GM19468 (cell line): Measurements from ENCODE around the gene CDC42BPG.

Experiments
- ATAC-seq: cut with Tn5 transposase; IDR thresholded peaks from one replicate; pipeline ENCODE4 v1.9.1; 2021; ENCODE audit warnings: mild to moderate bottlenecking, moderate library complexity, moderate number of reproducible peaks; ENCODE audit not compliant: unreplicated experiment; ENCODE audit errors: extremely low read depth

The CDC42BPG gene, protein sequence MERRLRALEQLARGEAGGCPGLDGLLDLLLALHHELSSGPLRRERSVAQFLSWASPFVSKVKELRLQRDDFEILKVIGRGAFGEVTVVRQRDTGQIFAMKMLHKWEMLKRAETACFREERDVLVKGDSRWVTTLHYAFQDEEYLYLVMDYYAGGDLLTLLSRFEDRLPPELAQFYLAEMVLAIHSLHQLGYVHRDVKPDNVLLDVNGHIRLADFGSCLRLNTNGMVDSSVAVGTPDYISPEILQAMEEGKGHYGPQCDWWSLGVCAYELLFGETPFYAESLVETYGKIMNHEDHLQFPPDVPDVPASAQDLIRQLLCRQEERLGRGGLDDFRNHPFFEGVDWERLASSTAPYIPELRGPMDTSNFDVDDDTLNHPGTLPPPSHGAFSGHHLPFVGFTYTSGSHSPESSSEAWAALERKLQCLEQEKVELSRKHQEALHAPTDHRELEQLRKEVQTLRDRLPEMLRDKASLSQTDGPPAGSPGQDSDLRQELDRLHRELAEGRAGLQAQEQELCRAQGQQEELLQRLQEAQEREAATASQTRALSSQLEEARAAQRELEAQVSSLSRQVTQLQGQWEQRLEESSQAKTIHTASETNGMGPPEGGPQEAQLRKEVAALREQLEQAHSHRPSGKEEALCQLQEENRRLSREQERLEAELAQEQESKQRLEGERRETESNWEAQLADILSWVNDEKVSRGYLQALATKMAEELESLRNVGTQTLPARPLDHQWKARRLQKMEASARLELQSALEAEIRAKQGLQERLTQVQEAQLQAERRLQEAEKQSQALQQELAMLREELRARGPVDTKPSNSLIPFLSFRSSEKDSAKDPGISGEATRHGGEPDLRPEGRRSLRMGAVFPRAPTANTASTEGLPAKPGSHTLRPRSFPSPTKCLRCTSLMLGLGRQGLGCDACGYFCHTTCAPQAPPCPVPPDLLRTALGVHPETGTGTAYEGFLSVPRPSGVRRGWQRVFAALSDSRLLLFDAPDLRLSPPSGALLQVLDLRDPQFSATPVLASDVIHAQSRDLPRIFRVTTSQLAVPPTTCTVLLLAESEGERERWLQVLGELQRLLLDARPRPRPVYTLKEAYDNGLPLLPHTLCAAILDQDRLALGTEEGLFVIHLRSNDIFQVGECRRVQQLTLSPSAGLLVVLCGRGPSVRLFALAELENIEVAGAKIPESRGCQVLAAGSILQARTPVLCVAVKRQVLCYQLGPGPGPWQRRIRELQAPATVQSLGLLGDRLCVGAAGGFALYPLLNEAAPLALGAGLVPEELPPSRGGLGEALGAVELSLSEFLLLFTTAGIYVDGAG (N-terminal part only)

DNA sequence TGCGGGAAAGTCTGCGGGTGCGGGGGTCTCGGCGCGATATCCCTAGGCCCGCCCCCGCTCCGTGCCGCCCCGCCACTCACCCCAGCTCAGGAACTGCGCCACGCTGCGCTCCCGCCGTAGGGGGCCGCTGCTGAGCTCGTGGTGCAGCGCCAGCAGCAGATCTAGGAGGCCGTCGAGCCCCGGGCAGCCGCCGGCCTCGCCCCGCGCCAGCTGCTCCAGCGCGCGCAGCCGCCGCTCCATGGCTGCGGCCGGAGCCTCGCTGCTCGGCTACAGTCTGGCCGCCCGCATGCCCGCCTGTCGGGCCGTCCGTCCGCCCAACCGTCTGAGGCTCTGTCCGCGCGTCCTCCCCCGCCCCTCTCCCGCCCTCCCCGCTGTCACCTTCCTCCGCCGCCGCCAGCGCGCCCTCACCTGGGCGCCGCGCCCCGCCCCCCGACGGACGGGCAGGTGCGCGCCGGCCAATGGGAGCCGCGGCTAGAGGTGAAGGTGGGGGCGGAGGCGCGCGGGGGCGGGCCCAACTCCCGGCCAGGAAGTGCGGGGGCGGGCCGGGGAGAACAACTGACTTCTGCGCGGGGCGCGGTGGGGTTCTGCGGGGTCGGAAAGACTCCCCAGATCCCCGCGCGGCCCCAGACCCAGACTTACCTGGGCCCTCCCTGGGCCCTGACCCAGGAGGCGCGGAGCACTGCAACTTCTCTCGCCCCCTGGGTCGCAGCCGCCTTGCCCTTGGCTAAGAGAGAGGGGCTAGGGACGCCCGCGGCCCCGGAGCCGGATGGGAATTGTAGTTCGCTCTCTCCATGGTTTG, at the start of gene CDC42BPG:
CDC42BPG (minus strand) TSS at position 324 of the 799 bp plus-strand sequence; CDS start at position 240, 84 bp downstream.
- no peak for ATAC-seq

DNA sequence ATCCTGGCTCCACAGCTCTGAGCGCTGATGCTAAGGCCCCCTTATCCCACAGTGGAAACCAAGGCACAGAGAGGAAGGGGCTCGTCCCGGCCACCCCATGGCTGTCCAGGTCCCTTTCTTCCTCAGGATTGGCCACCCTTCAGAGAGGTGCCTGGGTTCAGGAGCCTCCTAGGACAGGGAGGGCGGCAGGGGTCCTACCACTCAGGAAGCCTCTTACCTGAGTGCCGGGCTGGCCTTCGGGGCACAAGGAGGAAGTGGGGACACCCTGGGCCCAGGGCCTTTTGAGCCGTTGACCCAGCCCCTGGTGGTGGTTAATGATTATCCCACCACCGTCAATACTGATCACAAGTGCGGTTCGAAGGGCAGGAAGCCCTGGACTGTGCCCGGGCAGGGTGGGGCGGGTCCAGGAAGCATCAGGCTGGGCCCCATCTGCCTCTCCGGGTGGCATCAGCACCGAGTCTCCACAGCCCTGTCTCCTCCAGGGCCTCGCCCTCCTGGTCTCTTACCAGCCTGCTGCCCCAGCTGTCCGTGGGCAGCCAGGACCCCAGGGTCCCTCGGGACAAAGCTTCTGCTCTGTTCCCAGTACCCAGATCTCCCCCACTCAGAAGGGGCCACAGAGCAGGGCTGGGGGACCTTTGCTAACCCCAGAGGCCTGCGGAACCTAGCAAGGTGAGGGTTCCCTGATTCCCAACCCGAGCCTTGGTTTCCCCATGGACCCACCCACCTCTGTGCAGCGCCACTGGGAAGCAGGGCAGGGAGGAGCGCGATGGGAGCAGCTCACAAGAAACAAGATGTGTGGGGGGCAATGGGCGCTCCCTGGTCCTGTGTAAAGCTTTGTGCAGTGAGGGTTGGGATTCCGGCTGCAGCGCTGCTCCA, 49.0 kb upstream of the CDC42BPG start:
- no peak for ATAC-seq

DNA sequence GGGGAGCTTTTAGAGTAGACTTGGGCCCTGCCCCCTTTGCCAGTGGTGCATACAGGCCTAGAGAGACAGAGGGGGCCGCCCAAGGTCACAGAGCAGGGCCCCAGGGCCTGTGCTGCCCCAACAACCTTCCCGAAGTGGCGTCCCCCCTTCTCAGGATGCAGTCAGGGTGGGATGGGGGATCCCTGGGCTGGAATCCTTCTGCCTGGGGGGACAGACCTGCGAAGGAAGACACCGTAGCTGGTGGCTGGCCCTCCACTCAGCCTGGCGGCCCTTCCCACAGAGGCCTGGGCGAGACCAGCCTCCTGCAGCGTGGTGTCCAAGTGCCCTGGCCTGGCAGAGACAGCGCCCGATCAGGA, 48.4 kb upstream of the CDC42BPG start:
- ATAC-seq, result no peak

DNA sequence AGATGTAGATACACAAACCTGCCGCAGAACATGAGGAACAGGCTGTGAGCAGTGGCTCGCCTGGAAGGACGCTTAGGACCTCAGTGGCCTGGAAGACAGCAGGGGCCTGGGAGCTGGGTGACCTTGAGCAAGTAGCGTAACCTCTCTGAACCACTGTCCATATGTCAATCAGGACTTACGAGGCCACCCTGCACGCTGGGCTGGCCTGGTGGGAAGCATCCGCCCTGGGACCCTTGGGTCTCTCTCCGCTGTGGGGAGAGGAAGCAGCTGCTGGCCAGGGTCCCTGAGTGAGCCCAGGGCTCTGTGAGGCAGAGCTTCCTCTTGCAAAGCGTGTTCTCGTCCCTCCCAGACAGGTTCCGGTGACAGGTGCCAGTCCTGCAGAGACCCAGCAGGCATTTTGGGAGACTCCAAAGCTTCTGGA, 48.0 kb upstream of the CDC42BPG start:
- no peak for ATAC-seq

DNA sequence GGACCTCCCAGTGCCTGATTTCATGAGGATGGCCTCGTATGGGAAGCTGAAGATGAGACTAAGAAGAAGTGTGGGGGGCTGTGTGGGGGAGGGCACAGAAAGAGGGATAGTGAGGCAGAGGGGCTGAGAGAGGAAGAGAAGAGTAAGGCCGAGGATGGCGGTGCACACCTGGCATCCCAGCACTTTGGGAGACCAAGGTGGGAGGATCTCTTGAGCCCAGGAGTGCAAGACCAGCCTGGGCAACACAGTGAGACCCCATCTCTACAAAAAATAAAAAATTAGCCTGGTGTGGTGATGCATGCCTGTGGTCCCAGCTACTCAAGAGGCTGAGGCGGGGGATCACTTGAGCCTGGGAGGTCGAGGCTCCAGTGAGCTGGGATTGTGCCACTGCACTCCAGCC, 47.4 kb upstream of the CDC42BPG start:
- no peak for ATAC-seq

DNA sequence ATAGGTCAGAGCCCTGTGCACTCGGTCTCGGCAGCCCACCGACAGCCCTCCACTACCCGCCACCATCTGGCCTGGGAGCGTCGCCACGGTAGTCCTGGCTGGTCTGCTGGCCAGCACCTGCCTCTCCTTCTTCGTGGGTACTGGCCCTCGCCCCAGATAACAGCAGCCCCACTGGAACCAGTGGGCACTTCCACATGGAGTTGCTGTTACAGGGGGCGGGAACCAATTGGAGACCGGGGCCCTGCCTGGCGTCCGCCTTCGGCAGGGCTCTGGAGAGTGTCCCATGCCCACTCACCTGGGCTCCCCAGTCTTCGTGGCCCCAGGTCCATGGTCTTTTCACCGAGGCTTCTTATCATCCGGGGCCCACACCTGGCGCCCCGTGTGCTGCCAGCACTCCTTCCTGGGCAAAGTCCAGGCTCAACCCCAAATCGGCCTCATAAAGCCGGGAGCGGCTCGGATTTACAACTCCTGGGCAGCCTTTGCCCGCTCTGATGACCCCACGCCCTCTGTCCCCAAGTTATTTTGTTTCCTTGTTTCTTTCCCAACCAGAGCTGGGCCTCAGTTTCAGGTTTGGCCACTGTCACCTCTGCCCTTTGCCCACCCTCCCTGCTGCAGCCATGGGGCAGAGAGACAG, 46.9 kb upstream of the CDC42BPG start:
- no peak for ATAC-seq

DNA sequence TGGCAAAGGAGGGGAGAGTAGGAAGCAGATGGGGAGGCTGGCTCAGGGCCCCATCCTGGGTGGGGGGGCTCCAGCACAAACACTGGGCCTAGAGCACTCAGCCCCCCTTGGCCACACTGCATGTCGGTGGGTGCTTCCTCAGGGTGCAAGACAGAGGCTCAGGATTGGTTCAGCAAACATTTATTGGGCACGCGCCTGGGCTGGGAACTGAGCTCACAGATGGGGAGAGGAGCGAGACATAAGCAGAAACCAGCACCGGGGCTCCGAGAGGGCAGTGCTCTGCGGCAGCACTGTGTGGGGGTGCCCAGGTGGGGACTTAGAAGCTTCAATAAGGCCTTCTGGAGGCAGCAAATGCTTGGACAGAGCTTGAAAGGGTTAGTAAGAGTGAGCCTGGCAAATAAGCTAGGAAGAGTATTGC, 46.1 kb upstream of the CDC42BPG start:
- no peak for ATAC-seq

DNA sequence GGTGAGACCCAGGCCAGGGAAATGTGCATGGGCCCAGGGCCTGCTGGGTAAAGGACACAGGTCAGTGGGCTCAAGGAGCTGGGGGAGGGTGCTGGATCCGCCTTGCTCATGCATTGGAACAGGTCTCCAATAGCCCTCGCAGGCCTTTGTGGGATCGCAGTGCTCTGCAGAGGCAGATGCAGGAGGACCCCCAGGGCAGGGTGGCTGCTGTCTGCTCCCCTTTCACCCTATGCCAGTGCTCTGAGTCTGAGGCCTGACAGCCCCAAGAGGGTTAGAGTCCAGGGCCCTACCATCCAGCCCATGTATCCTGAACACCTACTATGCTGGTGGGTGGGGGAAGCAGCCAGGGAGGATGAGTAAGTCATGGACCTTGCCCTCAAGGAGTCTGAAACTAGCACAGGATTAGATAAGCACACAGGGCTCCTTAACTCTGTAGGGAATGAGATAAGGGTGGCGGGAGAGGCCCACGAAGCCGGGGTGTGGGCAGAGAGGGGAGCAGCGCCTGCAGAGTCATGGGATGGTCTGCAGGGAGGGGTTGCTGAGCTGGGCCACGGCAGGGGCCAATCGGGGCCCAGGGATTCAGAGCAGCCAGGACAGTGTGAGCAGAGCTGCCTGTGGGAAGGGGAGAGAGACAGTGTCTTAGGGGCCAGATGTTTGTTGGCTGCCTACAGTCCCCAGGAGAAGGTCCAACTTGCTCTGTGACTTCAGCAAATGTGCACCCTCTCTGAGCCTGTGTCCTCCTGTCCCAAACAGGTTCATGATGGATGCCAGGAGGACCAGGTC, 44.5 kb upstream of the CDC42BPG start:
- ATAC-seq, result no peak

DNA sequence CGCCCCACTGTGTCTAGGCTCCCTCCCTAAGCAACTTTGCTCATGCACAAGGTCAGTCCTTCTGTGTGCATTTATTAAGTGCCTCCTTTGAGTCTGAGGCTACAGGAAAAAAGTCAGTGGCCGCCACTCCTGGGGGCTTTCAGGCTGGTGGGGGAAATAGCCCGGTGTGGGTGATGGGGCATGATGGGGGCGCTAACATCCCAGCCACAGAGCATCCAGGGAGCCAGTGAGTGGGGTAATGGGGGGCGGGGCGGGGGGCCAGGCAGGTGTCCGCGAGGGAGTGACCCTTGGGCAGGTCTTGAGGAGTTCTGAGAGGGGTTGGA, 43.9 kb upstream of the CDC42BPG start:
- no peak for ATAC-seq

DNA sequence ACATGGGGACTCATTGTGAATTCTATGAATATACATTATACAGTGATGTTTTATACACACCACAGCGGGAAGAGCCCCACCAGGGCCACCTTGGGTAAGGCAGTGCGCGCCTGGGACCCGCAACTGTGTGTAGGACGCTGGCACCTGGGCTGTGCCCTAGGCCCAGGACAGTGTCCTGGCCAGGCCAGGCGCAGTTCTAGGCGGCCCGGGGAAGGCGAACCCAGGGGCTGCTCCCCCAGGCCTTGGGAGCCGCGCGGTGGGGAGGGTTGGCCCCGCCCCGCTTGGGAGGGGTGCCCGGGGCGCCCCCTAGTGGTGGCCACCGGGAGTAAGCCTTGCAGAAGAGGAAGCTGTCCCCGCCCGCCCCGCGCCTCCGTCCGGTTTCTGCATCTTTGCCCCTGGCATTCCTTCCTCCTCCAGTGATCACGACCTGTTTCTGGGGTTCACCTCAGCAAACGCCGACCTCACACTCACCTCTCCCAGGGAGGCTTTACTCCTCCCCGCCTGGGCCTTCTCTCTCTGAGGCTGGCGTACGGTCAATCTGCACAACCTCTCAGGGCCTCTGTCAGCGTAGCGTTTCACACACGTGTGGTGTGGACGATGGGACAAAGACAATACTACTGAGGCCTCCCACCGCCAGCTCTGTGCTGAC, 43.4 kb upstream of the CDC42BPG start:
- ATAC-seq, result no peak

DNA sequence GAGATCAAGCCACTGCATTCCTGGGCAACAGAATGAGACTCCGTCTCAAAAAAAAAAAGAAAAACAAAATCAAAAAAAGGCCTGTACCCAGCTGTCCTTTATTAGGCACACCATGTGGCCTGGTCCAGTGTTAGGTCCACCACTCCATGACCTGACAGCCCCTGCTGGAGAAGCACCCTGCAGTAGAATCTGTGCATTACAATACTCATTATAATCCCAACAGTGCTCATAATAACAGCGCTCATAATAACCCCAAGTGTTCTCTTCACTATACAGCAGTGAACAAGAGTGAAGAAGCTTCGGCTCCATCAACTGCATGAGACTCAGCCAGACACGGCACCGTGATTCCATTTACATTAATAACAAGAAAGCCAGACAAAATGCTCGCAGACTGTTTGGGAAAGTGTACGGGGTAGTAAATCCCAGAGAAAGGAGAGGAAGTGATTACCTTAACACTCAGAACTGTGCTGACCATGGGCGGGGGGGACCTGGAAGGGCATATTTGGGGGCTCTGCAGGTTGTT, 42.8 kb upstream of the CDC42BPG start:
- ATAC-seq, result no peak

DNA sequence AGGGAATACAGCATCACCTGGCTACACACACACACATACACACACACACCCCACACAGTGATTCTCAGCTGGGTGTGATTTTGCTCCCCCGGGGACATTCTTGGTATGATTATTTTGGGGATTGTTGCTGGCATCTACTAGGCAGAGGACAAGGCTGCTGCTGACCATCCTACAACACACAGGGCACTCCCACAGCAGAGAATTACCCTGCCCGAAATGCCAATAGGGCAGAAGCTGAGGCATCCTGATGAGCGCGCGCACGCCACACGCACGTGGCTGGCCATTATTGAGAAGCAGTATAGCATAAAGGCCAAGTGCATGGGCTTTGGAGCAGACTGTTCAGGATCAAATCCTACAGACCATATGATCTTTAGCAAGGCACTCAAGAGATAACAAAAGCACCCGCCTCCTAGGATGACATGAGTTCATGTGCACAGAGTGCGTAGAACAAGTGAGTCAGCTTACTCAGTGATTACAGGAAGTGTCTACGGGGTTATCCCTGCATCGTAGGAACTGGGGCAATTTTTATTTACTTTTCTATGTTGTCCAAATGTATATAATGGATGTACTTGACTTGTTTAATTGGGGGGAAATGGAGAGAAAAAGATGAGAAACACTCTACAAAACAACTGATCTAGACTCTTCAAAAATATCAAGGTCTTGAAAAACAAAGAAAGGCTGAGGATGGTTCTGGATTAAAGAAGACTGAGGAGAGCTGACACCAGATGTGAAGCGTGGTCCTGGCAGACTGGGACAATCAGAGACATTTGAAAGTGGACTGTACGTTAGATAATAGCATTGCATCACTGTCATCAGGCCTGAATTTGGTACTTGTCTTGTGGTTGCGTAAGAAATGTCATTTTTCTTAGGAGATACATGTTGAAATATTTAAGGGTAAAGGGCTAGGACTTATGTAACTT, 41.2 kb upstream of the CDC42BPG start:
- no peak for ATAC-seq

DNA sequence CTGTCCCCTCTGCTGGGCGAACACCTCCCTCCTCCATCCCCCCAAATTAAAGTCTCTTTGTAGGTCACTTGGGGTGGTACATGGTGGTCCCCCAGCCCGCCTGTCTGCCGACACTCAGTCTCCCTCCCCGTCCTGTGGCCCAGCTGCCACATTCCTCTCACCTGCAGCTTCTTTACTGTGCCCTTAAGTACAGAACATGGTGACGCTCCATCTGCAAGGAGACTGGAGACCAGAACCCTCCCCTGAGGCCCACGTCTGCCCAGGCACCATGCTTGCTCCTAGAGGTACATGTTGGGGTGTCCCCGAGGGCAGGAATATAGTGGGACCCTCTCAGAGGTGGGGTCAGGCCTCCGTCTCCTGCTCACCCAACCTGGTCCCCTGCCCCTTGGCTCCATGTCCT, 39.6 kb upstream of the CDC42BPG start:
- no peak for ATAC-seq

DNA sequence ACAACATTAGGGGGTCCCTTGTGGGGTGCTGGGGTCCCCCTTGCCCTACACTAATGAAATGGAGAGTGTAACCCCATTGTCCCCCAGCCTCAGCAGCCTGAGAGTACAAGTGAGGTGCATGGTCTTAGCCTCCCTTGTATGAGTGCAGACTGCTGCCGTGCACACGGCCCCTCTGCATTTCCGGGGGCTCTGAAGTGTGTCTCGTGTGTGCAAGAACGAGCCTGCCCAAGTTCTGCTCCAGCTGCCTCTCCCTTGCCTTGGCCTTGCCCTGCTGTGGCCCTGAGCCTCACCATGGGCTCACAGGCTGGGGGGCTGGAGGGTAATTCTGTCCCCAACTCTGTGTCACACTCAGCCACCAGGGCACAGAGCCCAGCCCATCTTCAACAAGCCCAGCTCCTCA, 39.1 kb upstream of the CDC42BPG start:
- no peak for ATAC-seq

DNA sequence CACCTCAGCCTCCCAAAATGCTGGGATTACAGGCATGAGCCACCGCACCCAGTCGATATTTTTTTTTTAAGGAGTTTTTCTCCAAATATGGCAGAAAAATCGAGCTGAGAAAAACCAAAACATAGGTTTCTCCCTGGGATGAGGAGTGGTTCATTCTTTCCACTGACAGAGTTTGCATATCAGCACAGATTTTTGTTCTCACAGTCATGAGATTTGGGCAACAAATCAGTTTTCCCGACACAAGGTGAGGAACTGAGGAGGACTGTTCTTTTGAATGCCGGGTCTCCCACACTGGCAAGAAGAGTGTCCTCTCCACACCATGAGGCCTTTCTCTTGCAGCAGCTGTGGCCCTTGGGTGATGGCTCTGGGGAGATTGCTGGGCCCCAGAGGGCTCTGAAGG, 37.8 kb upstream of the CDC42BPG start:
- ATAC-seq, result no peak

DNA sequence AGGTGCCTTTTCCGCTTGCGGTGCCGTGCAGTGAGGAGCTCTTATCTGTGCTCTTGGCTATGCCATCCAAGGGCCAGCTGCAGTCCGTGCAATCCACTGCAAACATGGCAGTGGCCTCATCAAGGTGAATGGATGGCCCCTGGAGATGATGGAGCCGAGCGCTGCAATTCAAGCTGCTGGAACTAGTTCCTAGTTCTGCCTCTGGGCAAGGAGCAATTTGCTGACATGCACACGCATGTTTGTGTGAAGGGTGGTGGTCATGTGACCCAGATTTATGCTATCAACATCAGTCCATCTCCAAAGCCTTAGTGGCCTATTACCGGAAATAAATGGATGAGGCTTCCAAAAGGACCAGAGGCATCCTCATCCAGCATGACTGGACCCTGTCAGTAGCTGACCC, 37.0 kb upstream of the CDC42BPG start:
- ATAC-seq, result no peak
